WERI-Rb-1 (cell line): ENCODE measurements around the gene INCENP.

Experiments
- DNase-seq: peaks from one replicate; pipeline ENCODE4 v3.0.0-alpha.2; 2020
- H3K27ac ChIP-seq: fragments of 250-450 bp; sonication (Bioruptor Pico); 2 replicates; pipeline ENCODE4 v1.5.1; 2020; ENCODE audit warnings: mild to moderate bottlenecking, moderate library complexity
- H3K27me3 ChIP-seq: fragments of 250-450 bp; sonication (Bioruptor Pico); 2 replicates; pipeline ENCODE4 v1.5.1; 2021; ENCODE audit warnings: mild to moderate bottlenecking, low read depth, moderate library complexity; ENCODE audit not compliant: insufficient read depth, severe bottlenecking
- H3K36me3 ChIP-seq: fragments of 250-450 bp; sonication (Bioruptor Pico); 2 replicates; pipeline ENCODE4 v1.5.1; 2020; ENCODE audit warnings: mild to moderate bottlenecking, moderate library complexity
- H3K4me3 ChIP-seq: 2 replicates; pipeline ENCODE4 v1.5.1; 2011; ENCODE audit warnings: low read depth, mild to moderate bottlenecking, control low read depth, low read length
- H3K9me3 ChIP-seq: fragments of 250-450 bp; sonication (Bioruptor Pico); 2 replicates; pipeline ENCODE4 v1.5.1; 2021; ENCODE audit warnings: mild to moderate bottlenecking, moderate library complexity; ENCODE audit not compliant: severe bottlenecking
- TF ChIP-seq, protein P1 (sequence below): IDR thresholded peaks from 2 replicates; pipeline ENCODE4 v1.5.1; 2011; ENCODE audit warnings: low read depth, mild to moderate bottlenecking, control low read depth, inconsistent platforms, low read length

The INCENP gene

DNA sequence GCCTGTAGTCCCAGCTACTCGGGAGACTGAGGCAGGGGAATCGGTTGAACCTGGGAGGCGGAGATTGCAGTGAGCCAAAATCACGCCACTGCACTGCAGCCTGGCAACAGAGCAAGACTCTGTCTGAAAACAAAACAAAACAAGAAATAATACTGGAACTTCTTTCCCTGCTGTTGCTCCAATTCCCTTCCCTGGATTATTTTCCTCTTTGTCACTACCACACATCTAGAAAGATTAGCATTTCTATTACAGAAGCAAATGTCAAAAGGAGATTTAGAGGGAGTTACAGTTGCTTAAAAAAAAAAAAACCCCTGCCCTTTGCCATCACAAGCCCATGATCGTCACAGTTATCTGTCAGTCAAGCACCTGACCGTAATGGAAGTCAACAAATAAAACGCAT is 48.5 kb downstream of the INCENP start:
- no peak for DNase-seq
- H3K4me3 ChIP-seq: no peak overlapping the region
- H3K27ac ChIP-seq: no peak overlapping the region
- TF ChIP-seq, protein P1, sequence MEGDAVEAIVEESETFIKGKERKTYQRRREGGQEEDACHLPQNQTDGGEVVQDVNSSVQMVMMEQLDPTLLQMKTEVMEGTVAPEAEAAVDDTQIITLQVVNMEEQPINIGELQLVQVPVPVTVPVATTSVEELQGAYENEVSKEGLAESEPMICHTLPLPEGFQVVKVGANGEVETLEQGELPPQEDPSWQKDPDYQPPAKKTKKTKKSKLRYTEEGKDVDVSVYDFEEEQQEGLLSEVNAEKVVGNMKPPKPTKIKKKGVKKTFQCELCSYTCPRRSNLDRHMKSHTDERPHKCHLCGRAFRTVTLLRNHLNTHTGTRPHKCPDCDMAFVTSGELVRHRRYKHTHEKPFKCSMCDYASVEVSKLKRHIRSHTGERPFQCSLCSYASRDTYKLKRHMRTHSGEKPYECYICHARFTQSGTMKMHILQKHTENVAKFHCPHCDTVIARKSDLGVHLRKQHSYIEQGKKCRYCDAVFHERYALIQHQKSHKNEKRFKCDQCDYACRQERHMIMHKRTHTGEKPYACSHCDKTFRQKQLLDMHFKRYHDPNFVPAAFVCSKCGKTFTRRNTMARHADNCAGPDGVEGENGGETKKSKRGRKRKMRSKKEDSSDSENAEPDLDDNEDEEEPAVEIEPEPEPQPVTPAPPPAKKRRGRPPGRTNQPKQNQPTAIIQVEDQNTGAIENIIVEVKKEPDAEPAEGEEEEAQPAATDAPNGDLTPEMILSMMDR: no peak
- no peaks in the 10 kb centered on the region for H3K27me3 ChIP-seq
- H3K36me3 ChIP-seq: no peaks in the 10 kb centered on the region
- H3K9me3 ChIP-seq: no peaks in the 10 kb centered on the region

DNA sequence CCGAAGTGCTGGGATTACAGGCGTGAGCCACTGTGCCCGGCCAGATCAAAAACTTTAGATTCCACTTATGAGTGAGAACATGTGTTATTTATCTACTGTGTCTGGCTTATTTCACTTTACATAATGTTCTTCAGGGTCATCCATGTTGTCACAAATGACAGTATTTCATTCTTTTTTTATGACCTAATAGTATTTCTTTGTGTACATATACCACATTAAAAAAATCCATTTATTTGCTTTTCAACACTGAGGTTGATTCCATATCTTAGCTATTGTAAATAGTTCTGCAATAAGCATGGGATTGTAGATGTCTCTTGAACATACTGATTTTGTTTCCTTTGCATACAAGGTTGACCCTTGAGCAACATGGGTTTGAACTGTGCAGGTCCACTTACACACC is 53.0 kb downstream of the INCENP start:
- Histone ChIP-seq H3K4me3 (no peak overlapping the region), H3K36me3 (no peaks in the 10 kb centered on the region), H3K27ac (no peak overlapping the region), H3K9me3 (no peaks in the 10 kb centered on the region), H3K27me3 (no peaks in the 10 kb centered on the region)
- TF ChIP-seq, protein P1: no peak
- no peak for DNase-seq

DNA sequence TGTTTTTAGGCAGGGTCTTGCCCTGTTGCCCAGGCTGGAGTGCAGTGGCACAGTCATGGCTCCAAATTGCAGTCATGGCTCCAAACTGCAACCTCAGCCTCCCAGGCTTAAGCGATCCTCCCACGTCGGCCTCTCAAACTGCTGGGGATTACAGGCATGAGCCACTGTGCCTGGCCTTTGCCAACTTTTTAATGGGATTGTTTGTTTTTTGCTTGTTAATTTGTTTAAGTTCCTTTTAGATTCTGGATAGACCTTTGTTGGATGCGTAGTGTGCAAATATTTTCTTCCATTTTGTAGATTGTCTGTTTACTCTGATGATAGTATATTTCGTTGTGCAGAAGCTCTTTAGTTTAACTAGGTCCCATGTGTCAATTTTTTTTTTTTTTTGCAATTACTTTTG is 56.2 kb downstream of the INCENP start:
- TF ChIP-seq, protein P1: no peak
- no peaks in the 10 kb centered on the region for H3K36me3 ChIP-seq
- H3K9me3 ChIP-seq: no peaks in the 10 kb centered on the region
- no peaks in the 10 kb centered on the region for H3K27me3 ChIP-seq
- H3K4me3 ChIP-seq: no peak overlapping the region
- no peak overlapping the region for H3K27ac ChIP-seq
- no peak for DNase-seq

DNA sequence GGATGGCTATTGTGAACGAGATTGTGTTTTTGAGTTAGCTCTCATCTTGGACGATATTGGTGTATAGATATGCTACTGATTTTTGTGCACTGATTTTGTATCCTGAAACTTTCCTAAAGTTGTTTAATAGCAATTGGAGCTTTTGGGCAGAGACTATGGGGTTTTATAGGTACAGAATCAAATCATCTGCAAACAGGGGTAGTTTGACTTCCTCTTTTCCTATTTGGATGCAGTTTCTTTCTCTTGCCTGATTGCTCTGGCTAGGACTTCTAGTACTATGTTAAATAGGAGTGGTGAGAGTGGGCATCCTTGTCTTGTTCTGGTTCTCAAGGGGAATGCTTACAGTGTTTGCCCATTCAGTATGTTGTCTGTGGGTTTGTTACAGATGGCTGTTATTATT is 57.3 kb downstream of the INCENP start:
- Histone ChIP-seq H3K4me3 (no peak overlapping the region), H3K36me3 (no peaks in the 10 kb centered on the region), H3K27me3 (no peaks in the 10 kb centered on the region), H3K9me3 (no peaks in the 10 kb centered on the region), H3K27ac (no peak overlapping the region)
- TF ChIP-seq, protein P1: no peak
- DNase-seq: no peak

DNA sequence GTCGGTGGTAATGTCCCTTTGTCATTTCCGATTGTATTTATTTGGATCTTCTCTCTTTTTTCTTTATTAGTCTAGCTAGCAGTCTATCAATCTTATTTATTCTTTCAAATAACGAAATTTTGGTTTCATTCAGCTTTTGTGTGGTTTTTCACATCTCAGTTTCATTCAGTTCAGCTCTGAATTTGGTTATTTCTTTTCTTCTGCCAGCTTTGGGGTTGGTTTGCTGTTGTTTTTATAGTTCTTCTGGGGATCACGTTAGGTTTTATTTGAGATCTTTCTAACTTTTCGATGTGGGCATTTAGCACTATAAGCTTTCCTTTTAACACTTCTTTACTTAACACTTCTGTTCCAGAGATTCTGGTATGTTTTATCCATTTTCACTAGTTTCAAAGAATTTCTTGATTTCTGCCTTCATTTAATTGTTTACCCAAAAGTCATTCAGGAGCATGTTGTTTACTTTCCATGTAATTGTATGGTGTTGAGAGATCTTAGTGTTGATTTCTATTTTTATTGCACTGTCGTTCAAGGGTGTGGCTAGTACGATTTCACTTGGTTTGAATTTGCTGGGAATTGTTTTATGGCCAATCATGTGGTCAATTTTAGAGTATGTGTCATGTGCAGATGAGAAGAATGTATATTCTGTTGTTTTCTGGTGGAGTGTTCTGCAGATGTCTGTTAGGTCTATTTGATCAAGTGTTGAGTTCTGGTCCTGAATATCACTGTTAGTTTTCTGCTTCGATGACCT is 58.5 kb downstream of the INCENP start:
- H3K27ac ChIP-seq: no peak overlapping the region
- DNase-seq: no peak
- TF ChIP-seq, protein P1: no peak
- no peak overlapping the region for H3K4me3 ChIP-seq
- no peaks in the 10 kb centered on the region for H3K27me3 ChIP-seq
- no peaks in the 10 kb centered on the region for H3K9me3 ChIP-seq
- no peaks in the 10 kb centered on the region for H3K36me3 ChIP-seq

DNA sequence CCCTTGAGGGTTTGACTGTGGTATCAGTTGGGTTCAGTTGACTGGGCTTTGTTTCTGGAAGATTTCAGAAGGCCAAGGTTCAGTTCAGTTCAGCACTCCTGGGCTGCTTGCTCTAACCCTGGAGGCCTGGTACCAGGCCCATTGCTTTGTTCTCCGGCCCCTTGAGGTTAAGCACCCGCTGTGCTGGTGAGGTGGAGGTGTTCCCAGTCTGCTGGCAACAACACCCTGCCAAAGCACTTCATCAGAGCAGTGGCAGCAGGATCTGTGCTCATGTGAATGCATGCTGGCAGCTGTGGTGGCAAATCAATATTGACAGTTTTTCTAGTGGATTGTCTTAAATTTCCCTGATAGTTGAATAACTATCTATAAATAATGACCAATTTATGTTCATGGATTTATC is 62.4 kb downstream of the INCENP start:
- TF ChIP-seq, protein P1: no peak
- Histone ChIP-seq H3K9me3 (no peaks in the 10 kb centered on the region), H3K36me3 (no peaks in the 10 kb centered on the region), H3K27ac (no peak overlapping the region), H3K27me3 (no peaks in the 10 kb centered on the region), H3K4me3 (no peak overlapping the region)
- no peak for DNase-seq
